Activated gamma-delta T cell treated with anti-CD3 and anti-CD28 coated beads, Interleukin-2, amount 50 U/mL, for 16 hours (primary cell): ENCODE data around the gene AKAP7.
"Not testable (repeated sequence)": the region's sequence is repeated elsewhere in the genome, so short reads cannot be mapped to it uniquely, and the experiment has no call there.

Source experiments
- DNase-seq: peaks from one replicate; pipeline ENCODE4 v3.0.0-alpha.2; 2020; ENCODE audit warnings: low read depth

Gene AKAP7

DNA sequence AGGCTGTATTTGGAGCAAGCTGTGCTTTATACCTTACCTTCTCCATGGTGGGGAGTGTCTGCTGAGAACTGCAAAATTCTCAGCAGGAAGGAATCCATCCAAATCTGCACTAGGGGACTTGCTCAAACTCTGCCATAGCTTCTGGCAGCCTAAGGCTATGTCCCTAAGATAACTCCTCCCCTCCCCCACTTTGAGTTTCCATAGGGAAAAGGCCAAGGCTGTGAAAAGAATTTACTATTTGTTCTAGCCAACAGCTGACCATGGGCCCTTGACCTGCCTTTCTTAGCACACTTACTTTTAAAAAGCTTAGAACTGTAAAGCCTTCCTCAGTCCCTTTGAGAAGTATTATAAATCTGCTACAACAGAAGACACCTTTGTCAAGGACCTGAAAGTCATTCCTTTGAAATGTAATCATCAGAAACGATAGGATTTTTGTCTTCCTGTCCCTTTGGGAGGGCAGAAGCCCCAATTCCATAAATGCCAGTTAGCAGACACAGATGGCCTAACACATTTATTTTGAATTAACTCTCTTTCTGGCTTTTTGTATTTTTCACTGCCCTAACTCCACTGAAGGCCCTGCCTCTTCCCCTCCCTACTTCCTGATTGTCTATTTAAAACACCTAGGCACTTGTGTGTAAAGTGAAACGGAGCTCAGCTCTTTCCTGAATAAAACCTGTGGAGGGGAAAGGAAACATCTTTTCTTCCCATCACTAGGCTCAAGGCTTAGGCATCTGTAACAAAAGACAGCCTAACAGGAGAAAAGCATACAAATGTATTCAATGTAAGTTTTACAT is 157.1 kb downstream of the AKAP7 start:
- no peak for DNase-seq

DNA sequence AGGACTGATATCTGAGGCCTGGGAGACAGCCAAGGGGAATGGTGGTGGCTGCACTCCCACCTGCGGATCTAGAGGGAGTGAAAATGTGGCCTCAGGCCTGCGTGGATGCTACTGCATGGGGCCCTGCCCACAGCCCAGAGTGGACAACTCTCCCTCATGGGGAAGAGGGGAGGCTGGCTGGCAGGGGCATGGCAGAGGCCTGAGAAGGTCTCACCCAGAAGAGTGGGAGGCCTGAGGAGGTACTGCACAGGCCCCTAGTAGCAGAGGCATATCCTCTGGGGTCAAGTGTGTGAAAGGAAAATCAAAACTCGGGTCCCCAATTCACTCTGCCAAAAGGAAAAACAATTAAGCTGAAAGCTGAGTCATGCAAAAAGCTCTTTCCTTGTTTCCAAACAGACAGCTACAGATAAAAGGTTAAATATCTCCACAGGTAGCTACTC is 158.2 kb downstream of the AKAP7 start:
- DNase-seq, result no peak

DNA sequence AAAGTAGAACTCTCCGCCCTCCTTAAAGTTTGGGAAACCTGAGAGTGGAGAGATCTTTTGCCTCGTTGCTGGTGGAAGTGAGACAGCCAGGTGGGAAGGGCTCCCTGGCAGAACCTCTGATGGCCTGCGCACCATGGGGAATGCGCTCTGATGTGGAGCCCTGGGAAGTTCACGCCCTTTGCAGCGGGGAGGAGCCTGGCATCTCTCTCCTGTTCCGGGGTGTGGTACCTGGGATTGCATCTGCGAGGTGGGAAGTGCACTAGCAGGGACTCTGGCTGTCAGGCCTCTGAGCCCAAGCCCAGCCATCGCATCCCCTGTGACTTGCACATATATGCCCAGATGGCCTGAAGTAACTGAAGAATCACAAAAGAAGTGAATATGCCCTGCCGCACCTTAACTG is 159.8 kb downstream of the AKAP7 start:
- DNase-seq, result no peak

DNA sequence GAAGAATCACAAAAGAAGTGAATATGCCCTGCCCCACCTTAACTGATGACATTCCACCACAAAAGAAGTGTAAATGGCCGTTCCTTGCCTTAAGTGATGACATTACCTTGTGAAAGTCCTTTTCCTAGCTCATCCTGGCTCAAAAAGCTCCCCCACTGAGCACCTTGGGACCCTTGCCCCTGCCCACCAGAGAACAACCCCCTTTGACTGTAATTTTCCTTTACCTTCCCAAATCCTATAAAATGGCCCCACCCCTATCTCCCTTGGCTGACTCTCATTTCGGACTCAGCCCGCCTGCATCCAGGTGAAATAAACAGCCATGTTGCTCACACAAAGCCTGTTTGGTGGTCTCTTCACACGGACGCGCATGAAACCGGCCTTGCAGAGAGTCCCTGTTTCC is 165.6 kb downstream of the AKAP7 start:
- DNase-seq, result not testable (repeated sequence)

DNA sequence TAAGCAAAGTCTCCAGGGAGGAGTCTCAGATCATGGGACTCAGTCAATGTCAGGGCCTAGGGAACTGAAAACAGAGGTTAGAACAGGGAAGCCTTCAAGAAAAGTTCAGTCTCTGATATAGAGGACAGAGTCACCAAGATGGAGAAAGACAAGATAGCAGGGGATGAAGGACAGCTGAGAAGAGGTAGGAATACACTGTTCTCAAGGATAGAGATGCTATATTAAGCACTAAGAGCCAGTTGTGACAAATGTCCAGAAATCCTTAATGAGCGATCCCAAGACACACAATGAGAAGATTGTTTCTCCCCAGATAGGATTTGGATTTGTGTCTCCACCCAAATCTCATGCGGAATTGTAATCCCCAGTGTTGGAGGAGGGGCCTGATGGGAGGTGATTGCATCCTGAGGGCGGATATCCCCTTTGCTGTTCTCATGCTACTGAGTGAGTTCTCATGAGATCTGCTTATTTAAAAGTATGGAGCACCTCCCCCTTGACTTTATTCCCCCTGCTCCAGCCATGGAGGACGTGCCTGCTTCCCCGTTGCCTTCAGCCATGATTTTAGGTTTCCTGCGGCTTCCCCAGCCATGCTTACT is 168.2 kb downstream of the AKAP7 start:
- no peak for DNase-seq

DNA sequence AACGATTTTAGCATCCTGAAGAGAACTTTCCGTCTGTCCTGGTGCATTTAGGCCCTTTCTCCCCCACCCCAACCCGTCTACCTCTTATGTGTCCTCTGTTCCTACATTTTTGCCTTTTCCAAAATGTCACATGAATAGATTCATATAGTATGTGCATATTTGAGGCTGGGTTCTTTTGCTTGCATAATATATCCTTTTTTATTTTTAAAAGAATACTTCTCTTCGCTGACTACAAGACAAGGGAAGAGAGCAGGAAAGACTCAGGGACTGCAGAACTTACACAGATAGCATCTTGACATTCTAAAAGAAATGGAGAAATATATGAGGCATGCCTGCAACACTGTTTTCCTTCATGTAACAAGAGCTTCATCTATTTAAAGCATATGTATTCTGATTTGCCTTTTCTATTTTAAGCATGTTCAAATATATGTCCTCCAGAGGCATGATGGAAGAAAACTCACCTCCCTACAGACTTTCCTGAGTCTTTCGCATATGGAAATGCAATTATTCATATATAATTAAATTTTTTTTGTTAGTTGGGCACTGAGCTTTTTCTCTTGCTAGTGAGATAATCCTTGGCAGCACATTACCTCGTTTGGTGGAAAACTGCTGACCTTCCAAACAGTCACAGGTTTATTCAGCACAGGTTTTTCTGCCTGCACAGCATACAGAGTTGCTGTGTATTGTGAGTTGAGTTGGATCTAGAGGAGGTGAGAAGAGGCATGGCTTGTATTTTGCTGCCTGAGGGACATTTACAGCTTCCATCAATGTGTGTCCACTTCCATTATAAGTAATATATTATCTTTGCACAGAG is 170.0 kb downstream of the AKAP7 start:
- no peak for DNase-seq

DNA sequence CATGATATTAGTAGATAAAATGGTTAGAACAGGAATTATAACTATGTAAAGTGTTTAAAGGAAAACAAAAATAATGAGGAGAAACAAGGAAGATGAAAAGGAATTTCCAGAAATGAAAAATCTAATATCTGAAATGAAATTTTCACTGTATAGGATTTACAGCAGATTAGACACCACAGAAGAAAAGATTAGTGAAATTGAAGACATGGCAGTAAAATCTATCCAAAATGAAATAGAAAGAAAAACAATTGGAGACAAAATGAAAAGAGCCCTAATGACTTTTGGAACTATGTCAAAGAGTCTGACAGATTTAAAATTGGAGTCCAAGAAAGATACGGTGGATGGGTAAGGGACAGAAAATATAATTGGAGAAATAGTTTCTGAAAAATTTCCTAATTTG is 174.2 kb downstream of the AKAP7 start:
- no peak for DNase-seq

DNA sequence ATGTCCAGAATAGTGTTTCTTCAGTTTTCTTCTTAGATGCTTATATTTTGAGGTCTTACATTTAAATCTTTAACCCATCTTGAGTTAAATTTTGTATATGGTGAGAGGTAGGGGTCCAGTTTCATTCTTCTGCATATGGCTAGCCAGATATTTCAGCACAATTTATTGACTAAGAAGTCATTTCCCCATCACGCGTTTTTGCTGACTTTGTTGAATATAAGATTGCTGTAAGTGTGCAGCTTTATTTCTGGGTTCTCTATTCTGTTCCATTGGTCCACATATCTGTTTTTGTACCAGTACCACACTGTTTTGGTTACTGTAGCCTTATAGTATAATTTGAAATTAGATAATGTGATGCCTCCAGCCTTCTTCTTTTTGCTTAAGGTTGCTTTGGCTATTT is 179.6 kb downstream of the AKAP7 start:
- DNase-seq, result no peak

DNA sequence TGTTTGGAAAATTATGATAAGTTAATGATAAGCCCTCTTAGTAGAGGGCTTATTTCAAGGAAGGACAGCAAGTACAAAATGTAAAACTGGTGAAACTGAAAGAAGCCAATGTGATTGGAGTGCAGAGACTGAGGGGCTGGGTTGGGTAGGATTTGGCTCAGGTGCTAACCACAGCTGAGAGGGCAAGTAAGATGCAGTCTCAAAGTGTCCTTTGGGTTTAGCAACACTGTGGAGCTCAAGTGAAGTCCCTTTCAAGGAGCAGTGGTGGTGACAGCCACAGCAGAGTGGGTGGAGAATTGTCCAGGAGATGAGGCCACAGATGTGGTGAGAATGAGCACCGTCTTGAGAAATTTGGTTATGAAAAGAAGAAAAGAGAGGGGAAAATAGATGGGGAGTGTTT is 181.4 kb downstream of the AKAP7 start:
- DNase-seq, result no peak

DNA sequence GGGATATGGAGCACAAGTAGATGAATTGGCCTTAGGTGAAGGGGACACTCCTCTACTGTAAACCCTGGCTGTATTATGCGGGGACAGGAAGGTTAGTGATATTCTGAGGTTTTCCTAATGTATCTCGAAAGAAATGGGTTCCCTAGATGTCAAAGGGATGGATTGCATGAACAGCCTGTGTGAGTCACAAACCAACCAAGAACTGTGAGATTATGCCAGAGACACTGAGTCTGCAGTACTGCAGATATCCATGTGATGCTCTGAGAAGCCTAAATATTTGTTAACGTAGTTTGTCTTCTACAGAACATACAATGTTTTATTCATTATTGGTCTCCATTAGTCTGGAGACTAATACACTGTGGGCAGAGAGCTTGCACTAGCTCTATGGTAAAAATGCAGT is 182.2 kb downstream of the AKAP7 start:
- DNase-seq, result no peak

DNA sequence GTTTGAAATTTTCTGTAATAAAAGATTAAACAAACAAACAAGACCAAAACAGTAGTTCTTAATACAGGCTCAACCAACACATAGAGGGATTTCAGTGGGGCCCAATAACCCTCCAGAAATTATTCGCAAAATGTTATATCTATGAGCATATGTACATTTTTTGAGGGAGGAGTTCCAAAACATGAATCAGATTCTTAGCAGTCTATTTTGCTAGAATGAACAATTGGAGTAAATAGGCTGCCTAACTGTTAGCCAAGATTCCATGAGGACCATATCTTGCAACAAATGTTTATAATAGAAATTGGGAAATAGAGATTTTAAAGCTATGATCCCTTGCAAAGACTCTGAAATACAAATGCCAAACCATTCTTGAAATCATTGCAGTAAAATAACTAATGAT is 186.3 kb downstream of the AKAP7 start:
- DNase-seq, result no peak

DNA sequence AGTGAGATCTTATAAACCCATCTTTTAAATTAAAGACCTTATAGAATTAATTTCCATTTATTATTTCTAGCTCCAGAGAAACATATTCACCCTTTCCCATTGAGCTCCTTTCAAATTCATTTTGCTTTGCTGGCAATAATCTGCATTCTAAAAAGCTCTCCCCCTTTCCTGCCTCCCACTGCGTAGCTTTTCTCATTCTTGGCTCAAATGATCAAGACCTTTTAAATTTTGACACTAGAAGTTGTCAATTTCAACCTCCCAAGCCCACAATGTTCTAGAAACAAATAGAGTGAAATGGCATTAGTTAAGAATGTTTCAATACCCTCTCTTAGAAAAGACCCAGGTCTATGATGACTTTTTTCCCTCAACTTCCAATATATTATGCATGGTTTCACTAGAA is 186.9 kb downstream of the AKAP7 start:
- DNase-seq, result no peak

DNA sequence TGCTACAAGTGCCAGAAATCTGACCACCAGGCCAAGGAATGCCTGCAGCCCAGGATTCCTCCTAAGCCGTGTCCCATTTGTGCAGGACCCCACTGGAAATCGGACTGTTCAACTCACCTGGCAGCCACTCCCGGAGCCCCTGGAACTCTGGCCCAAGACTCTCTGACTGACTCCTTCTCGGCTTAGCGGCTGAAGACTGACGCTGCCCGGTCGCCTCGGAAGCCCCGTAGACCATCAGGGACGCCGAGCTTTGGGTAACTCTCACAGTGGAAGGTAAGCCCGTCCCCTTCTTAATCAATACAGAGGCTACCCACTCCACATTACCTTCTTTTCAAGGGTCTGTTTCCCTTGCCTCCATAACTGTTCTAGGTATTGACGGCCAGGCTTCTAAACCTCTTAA is 190.4 kb downstream of the AKAP7 start:
- DNase-seq, result not testable (repeated sequence)

DNA sequence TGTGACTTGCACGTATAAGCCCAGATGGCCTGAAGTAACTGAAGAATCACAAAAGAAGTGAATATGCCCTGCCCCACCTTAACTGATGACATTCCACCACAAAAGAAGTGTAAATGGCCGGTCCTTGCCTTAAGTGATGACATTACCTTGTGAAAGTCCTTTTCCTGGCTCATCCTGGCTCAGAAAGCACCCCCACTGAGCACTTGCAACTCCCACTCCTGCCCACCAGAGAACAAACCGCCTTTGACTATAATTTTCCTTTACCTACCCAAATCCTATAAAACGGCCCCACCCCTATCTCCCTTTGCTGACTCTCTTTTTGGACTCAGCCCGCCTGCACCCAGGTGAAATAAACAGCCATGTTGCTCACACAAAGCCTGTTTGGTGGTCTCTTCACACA is 193.5 kb downstream of the AKAP7 start:
- DNase-seq, result not testable (repeated sequence)

DNA sequence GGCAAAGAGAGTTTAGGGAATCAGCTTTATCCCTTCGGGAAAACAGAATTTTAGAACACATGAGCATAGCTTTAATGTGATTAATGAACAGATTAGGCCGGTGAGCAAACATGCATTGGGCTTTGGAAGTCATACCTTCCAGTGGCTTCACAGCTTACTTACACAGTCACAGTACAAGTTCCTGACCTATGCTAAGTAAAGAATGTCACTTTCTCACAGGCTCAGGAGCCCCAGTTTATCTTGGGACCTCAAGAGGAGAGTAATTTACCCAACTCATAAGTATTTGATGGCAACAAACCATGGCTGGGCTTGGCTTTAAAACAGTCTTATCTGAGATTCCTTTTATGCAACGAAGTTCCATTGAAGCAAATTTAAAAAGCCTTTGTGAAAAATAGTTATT is 195.9 kb downstream of the AKAP7 start:
- no peak for DNase-seq

DNA sequence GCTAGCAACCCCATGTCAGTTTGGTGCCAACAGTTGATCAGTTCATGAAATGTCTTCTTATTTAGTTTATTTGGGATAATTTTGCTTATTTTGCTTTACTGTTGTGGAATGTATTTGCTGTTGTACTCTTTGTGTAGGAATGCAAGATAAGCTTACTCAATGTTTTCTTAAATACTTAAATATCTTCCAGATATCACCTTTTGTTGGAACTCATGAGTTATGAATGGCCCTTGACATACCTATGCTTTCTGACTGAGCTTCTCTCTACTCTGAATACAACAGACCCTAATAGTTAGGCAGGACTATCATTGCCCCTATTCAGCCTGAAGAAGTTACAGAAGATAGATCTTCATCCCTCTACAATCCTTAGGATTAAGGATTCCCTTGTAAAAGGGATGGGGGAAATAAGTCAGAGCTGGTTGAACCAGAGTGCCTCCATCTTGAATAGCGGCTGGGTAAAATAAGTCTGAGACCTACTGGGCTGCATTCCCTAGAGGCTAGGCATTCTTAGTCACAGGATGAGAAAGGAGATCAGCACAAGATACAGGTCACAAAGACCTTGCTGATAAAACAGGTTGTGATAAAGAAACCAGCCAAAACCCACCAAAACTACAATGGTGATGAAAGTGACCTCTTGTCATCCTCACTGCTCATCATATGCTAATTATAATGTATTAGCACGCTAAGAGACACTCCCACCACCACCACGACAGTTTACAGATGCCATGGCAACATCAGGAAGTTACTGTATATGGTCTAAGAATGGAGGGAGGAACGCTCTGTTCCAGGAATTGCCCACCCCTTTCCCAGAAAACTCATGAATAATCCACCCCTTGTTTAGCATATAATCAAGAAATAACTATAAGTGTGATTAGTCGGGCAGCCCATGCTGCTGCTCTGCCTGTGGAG is 196.9 kb downstream of the AKAP7 start:
- no peak for DNase-seq
